Measurements from ENCODE around the gene DLG5. TPM values are rescaled to one million over a fixed set of nuclear protein-coding genes. Genes with fewer than 3 reads are reported as not detected.

DLG5 gene
- total and polyA plus RNA-seq, 9 of the 15 experiments (the other 6 are each of a cell fraction or from before 2014, with no cell fraction given), result 1.4 to 26.8 (median 11.2) TPM

DNA sequence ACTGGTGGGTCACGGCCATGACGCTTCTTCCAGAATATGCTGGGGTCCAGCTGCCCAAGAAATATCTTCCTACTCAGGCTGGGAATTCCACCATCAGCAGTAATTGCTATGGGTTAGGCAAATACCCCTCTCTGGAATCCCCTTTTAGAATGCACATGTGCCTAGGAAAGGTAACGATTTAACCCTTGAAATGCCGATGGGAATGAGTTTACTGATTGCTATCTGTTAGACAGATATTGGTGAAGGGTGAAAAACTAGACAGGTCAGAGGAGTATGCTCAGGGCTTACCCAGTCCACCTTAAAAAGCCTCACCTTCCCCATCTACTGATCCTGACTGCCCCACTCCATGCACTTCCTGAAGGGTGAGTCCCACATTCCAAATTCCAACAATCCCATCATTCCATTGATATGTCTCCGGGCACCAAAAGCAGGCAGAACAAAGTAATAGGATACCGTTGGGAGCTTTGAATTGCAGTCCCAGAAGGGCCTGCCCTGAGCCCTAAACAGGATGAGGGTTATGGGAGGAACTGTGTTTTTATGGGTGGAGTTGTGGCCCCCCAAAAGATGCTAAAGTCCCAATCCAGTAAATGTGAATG, 59.3 kb downstream of the DLG5 start:
- Histone ChIP-seq H3K4me2 (ENCODE audit: insufficient read depth, low read length) (no peak overlapping the region), H3K9me1 (ENCODE audit: control insufficient read depth, insufficient read depth, low read length) (peaks cover 5% of the 10 kb centered on the region), H3K4me3 (no peak overlapping the region), H3K9ac (ENCODE audit: insufficient read depth in 1 of 2, low read depth in 2 of 2, low read length in 2 of 2) (no peak overlapping the region), H3K4me1 (replicated peaks in 1 of 2; ENCODE audit: control insufficient read depth in 2 of 2, insufficient read depth in 2 of 2, low read length in 2 of 2) (peaks cover 0 to 7% of the 10 kb centered on the region in 2 experiments; a peak in 1 of 5 replicates), H3K36me3 (ENCODE audit: control insufficient read depth, insufficient read depth, low read length) (peaks cover 29% of the 10 kb centered on the region; the same call in 2 of the 3 replicates), H4K20me1 (replicated peaks; ENCODE audit: control insufficient read depth, insufficient read depth, low read length) (peaks cover 5% of the 10 kb centered on the region), H3K27me3 (ENCODE audit: control insufficient read depth in 2 of 2, insufficient read depth in 2 of 2, low read length in 2 of 2) (no peaks in the 10 kb centered on the region), H2AFZ (ENCODE audit: low read depth, low read length) (no peak overlapping the region), H3K27ac (ENCODE audit: extremely low read depth, low read depth, low read length) (no peak overlapping the region), H3K79me2 (ENCODE audit: control insufficient read depth, insufficient read depth, low read length) (no peaks in the 10 kb centered on the region), H3K9me3 (replicated peaks; ENCODE audit: control insufficient read depth, insufficient read depth, low read depth, low read length) (no peaks in the 10 kb centered on the region)
- CTCF ChIA-PET (ENCODE audit: low intra/inter-chr PET ratio), result no interaction called here
- intact Hi-C loops (cut with micrococcal nuclease) (no loop called here), in situ Hi-C loops (cut with MboI) (no loop called here)
- FAIRE-seq, result no peak
- WGBS (ENCODE audit: insufficient coverage, low coverage, missing lambda C conversion rate), result 71% methylated on average over 6 of the region's 6 CpGs
- no TSS peak for BruUV-seq (replicated peaks)
- no peak for DNase-seq (ENCODE audit: extremely low read depth in 1 of 4, low spot score in 3 of 4)
- ATAC-seq, result no peak
- POLR2A ChIA-PET, result interaction anchor here (1.0 kb wide), 1 partner anchor 25 kb away, joined by 3 read pairs; no protein-coding TSS in a partner anchor
- TF ChIP-seq NR2C1 (IDR thresholded peaks at IDR 0.05) (no peak), NR2C1 (tag; IDR thresholded peaks at IDR 0.05) (no peak), TBP (optimal IDR thresholded peaks at IDR 0.05; ENCODE audit: low read depth, low read length) (no peak), CBFA2T2 (conservative IDR thresholded peaks at IDR 0.05) (no peak), KLF1 (tag; IDR thresholded peaks at IDR 0.05) (no peak), TAF15 (IDR thresholded peaks at IDR 0.05; ENCODE audit: low read depth, low read length) (no peak), HNRNPK (IDR thresholded peaks at IDR 0.05; ENCODE audit: low read depth, low read length, poor library complexity, severe bottlenecking) (no peak), ZZZ3 (IDR thresholded peaks at IDR 0.05) (no peak), SAFB2 (IDR thresholded peaks at IDR 0.05; ENCODE audit: borderline replicate concordance, low read depth, low read length, severe bottlenecking) (no peak)
- TF ChIP-seq, protein P1, sequence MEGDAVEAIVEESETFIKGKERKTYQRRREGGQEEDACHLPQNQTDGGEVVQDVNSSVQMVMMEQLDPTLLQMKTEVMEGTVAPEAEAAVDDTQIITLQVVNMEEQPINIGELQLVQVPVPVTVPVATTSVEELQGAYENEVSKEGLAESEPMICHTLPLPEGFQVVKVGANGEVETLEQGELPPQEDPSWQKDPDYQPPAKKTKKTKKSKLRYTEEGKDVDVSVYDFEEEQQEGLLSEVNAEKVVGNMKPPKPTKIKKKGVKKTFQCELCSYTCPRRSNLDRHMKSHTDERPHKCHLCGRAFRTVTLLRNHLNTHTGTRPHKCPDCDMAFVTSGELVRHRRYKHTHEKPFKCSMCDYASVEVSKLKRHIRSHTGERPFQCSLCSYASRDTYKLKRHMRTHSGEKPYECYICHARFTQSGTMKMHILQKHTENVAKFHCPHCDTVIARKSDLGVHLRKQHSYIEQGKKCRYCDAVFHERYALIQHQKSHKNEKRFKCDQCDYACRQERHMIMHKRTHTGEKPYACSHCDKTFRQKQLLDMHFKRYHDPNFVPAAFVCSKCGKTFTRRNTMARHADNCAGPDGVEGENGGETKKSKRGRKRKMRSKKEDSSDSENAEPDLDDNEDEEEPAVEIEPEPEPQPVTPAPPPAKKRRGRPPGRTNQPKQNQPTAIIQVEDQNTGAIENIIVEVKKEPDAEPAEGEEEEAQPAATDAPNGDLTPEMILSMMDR (IDR thresholded peaks at IDR 0.05 in 2 of 3, conservative IDR thresholded peaks at IDR 0.05 in 1 of 3; ENCODE audit: insufficient read depth in 2 of 3, low read depth in 1 of 3, low read length in 3 of 3), result no peak
- TF ChIP-seq, protein P2, sequence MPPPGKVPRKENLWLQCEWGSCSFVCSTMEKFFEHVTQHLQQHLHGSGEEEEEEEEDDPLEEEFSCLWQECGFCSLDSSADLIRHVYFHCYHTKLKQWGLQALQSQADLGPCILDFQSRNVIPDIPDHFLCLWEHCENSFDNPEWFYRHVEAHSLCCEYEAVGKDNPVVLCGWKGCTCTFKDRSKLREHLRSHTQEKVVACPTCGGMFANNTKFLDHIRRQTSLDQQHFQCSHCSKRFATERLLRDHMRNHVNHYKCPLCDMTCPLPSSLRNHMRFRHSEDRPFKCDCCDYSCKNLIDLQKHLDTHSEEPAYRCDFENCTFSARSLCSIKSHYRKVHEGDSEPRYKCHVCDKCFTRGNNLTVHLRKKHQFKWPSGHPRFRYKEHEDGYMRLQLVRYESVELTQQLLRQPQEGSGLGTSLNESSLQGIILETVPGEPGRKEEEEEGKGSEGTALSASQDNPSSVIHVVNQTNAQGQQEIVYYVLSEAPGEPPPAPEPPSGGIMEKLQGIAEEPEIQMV (tag; conservative IDR thresholded peaks at IDR 0.05; ENCODE audit: low read depth), result no peak
- TF ChIP-seq, protein P3, sequence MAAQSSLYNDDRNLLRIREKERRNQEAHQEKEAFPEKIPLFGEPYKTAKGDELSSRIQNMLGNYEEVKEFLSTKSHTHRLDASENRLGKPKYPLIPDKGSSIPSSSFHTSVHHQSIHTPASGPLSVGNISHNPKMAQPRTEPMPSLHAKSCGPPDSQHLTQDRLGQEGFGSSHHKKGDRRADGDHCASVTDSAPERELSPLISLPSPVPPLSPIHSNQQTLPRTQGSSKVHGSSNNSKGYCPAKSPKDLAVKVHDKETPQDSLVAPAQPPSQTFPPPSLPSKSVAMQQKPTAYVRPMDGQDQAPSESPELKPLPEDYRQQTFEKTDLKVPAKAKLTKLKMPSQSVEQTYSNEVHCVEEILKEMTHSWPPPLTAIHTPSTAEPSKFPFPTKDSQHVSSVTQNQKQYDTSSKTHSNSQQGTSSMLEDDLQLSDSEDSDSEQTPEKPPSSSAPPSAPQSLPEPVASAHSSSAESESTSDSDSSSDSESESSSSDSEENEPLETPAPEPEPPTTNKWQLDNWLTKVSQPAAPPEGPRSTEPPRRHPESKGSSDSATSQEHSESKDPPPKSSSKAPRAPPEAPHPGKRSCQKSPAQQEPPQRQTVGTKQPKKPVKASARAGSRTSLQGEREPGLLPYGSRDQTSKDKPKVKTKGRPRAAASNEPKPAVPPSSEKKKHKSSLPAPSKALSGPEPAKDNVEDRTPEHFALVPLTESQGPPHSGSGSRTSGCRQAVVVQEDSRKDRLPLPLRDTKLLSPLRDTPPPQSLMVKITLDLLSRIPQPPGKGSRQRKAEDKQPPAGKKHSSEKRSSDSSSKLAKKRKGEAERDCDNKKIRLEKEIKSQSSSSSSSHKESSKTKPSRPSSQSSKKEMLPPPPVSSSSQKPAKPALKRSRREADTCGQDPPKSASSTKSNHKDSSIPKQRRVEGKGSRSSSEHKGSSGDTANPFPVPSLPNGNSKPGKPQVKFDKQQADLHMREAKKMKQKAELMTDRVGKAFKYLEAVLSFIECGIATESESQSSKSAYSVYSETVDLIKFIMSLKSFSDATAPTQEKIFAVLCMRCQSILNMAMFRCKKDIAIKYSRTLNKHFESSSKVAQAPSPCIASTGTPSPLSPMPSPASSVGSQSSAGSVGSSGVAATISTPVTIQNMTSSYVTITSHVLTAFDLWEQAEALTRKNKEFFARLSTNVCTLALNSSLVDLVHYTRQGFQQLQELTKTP (IDR thresholded peaks at IDR 0.05; ENCODE audit: low read depth in 1 of 2, partially characterized antibody in 2 of 2), result no peak
- TF ChIP-seq, protein P4, sequence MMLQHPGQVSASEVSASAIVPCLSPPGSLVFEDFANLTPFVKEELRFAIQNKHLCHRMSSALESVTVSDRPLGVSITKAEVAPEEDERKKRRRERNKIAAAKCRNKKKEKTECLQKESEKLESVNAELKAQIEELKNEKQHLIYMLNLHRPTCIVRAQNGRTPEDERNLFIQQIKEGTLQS (IDR thresholded peaks at IDR 0.05), result no peak
- TF ChIP-seq, protein P4 (CRISPR knock-in tag; conservative IDR thresholded peaks at IDR 0.05), result no peak
